Posterior cingulate gyrus (tissue), 11 donors: ENCODE measurements around the gene THSD4.

ENCODE experiments used
- DNase-seq, 10 donors: peaks; one replicate each; pipeline versions ENCODE4 v3.0.0 to v3.0.0-alpha.2; 2020 to 2021; ENCODE audit warnings: mixed read lengths in 3 of 10
- intact Hi-C: fragments of 100-400 bp; cut with DNase I; formaldehyde crosslinking; loops from one replicate; pipeline ENCODE4 v1.15.1; 2023

The THSD4 gene

GRCh38 chr15:71683411-71684274 is 568.4 kb downstream of the THSD4 start:
- no peak for DNase-seq
- intact Hi-C loops, result no loop called here

GRCh38 chr15:71685420-71685993 is 570.2 kb downstream of the THSD4 start:
- intact Hi-C loops, result no loop called here

GRCh38 chr15:71686221-71687050 is 571.2 kb downstream of the THSD4 start:
- no peak for DNase-seq

More at GRCh38 chr15:71685420-71685993, 570.2 kb downstream of the THSD4 start:
- no peak for DNase-seq

GRCh38 chr15:71687902-71688508 is 572.7 kb downstream of the THSD4 start:
- intact Hi-C loops, result no loop called here
- DNase-seq, result no peak

More at GRCh38 chr15:71686221-71687050, 571.2 kb downstream of the THSD4 start:
- intact Hi-C loops, result no loop called here

- DNase-seq, result no peak
- intact Hi-C loops, result no loop called here
These were observed 573.3 kb downstream of the THSD4 start for GRCh38 chr15:71688509-71689094.

GRCh38 chr15:71691081-71691457 is 575.8 kb downstream of the THSD4 start:
- DNase-seq, result no peak
- intact Hi-C loops, result no loop called here

GRCh38 chr15:71691458-71692417 is 576.5 kb downstream of the THSD4 start:
- intact Hi-C loops, result no loop called here

GRCh38 chr15:71697236-71697635 is 582.0 kb downstream of the THSD4 start:
- intact Hi-C loops, result no loop called here

More at GRCh38 chr15:71691458-71692417, 576.5 kb downstream of the THSD4 start:
- no peak for DNase-seq

GRCh38 chr15:71698030-71698429 is 582.8 kb downstream of the THSD4 start:
- no peak for DNase-seq
- intact Hi-C loops, result no loop called here

More at GRCh38 chr15:71697236-71697635, 582.0 kb downstream of the THSD4 start:
- no peak for DNase-seq

- intact Hi-C loops, result no loop called here
- DNase-seq, result no peak
These were observed 583.5 kb downstream of the THSD4 start for GRCh38 chr15:71698742-71699141.

GRCh38 chr15:71699977-71700376 is 584.7 kb downstream of the THSD4 start:
- no peak for DNase-seq
- intact Hi-C loops, result no loop called here

GRCh38 chr15:71701808-71702207 is 586.5 kb downstream of the THSD4 start:
- intact Hi-C loops, result no loop called here
- no peak for DNase-seq

GRCh38 chr15:71702496-71702895 is 587.2 kb downstream of the THSD4 start:
- intact Hi-C loops, result no loop called here
- DNase-seq, result no peak

- intact Hi-C loops, result no loop called here
- no peak for DNase-seq
These were observed 589.9 kb downstream of the THSD4 start for GRCh38 chr15:71705151-71705550.

GRCh38 chr15:71706461-71707229 is 591.4 kb downstream of the THSD4 start:
- no peak for DNase-seq
- intact Hi-C loops, result no loop called here

- no peak for DNase-seq
- intact Hi-C loops, result no loop called here
These were observed 592.2 kb downstream of the THSD4 start for GRCh38 chr15:71707230-71708050.

GRCh38 chr15:71708051-71708429 is 592.8 kb downstream of the THSD4 start:
- no peak for DNase-seq
- intact Hi-C loops, result no loop called here

- DNase-seq, result no peak
- intact Hi-C loops, result no loop called here
These were observed 593.5 kb downstream of the THSD4 start for GRCh38 chr15:71708741-71709140.
